Panc1 (cell line): ENCODE data around the gene DES. TPM values are rescaled to one million over a fixed set of nuclear protein-coding genes. Genes with fewer than 3 reads are reported as not detected.

Source experiments
- ATAC-seq: fragments of 200-7000 bp; cut with Tn5 transposase; 2 replicates; pipeline ENCODE4 v1.9.1; 2020; ENCODE audit warnings: mild to moderate bottlenecking, moderate library complexity
- BruUV-seq: library from RNA; stranded (reverse); fragments of 400-500 nt; replicated peaks from 2 replicates; lab custom pipeline; 2021; lab: Mats Ljungman, UMichigan
- CTCF ChIA-PET: fragments of 300-600 bp; sonication (Branson Sonifier 250); formaldehyde crosslinking; loops from one replicate; lab custom pipeline; 2022; ENCODE audit warnings: antibody characterized with exemption; lab: Charles Lee
- POLR2A ChIA-PET: fragments of 300-600 bp; sonication (Branson Sonifier 250); formaldehyde crosslinking; loops from one replicate; lab custom pipeline; 2022; ENCODE audit warnings: antibody characterized with exemption; lab: Charles Lee
- DNase-seq: peaks from one replicate; pipeline ENCODE4 v3.0.0-alpha.2; 2010; ENCODE audit warnings: low read depth, low spot score
- H3K27ac ChIP-seq: 2 replicates; pipeline ENCODE4 v1.5.1; 2011; ENCODE audit warnings: mild to moderate bottlenecking, low read length, inconsistent platforms
- H3K27me3 ChIP-seq: fragments of 200-500 bp; sonication (Bioruptor generic); 2 replicates; pipeline ENCODE4 v1.6.0; 2014; ENCODE audit warnings: low read length, inconsistent platforms; ENCODE audit not compliant: control insufficient read depth, insufficient read depth
- H3K36me3 ChIP-seq: fragments of 200-500 bp; sonication (Bioruptor generic); 2 replicates; pipeline ENCODE4 v1.5.1; 2014; ENCODE audit warnings: inconsistent platforms, mild to moderate bottlenecking, low read length, moderate library complexity; ENCODE audit not compliant: control insufficient read depth, insufficient read depth
- H3K4me1 ChIP-seq: 2 replicates; pipeline ENCODE4 v1.5.1; 2011; ENCODE audit warnings: inconsistent platforms, mild to moderate bottlenecking, low read length, moderate library complexity; ENCODE audit not compliant: control insufficient read depth, insufficient read depth
- H3K4me3 ChIP-seq, 2 experiments: 2 replicates each; pipeline ENCODE4 v1.5.1; 2011 to 2012; ENCODE audit warnings: low read depth in 2 of 2, low read length in 2 of 2, mild to moderate bottlenecking in 2 of 2, inconsistent platforms in 1 of 2, moderate library complexity in 1 of 2
- H3K9me3 ChIP-seq: fragments of 200-500 bp; sonication (Bioruptor generic); 2 replicates; pipeline ENCODE4 v1.5.1; 2014; ENCODE audit warnings: low read depth, mild to moderate bottlenecking, inconsistent platforms, low read length, moderate library complexity; ENCODE audit not compliant: control insufficient read depth, insufficient read depth
- CTCF ChIP-seq: fragments of 450-650 bp; IDR thresholded peaks from 2 replicates; pipeline ENCODE4 v1.5.1; 2017; ENCODE audit warnings: mild to moderate bottlenecking
- POLR2AphosphoS5 ChIP-seq: IDR thresholded peaks from 2 replicates; pipeline ENCODE4 v1.6.1; 2012; ENCODE audit warnings: mild to moderate bottlenecking, low read depth, low read length, moderate library complexity
- REST ChIP-seq, 2 experiments: IDR thresholded peaks; 2 replicates each; pipeline ENCODE4 v1.6.1; 2011 to 2012; ENCODE audit warnings: low read depth in 2 of 2, control low read depth in 1 of 2, low read length in 1 of 2, mild to moderate bottlenecking in 1 of 2, moderate library complexity in 1 of 2; ENCODE audit not compliant: insufficient read depth in 1 of 2
- SIN3A ChIP-seq: IDR thresholded peaks from 2 replicates; pipeline ENCODE4 v1.6.1; 2012; ENCODE audit warnings: low read depth, mild to moderate bottlenecking, low read length, moderate library complexity, borderline replicate concordance; ENCODE audit not compliant: insufficient read depth
- TCF7L2 ChIP-seq: IDR thresholded peaks from 2 replicates; pipeline ENCODE4 v1.6.1; 2011; ENCODE audit warnings: mild to moderate bottlenecking, low read depth, low read length, inconsistent platforms
- in situ Hi-C: cut with HindIII; loops from 2 replicates; pipeline ENCODE4 v1.10.0; 2016; ENCODE audit warnings: low sequenced_read_pairs, low pct_unique_long_range_greater_than_20kb
- intact Hi-C: fragments of 100-400 bp; cut with micrococcal nuclease; formaldehyde crosslinking; loops from one replicate; pipeline ENCODE4 v1.10.0; 2022; ENCODE audit not compliant: unreplicated experiment
- total RNA-seq: library from RNA; stranded (reverse); gene quantifications from one replicate; pipeline ENCODE4 v1.2.1, GENCODE V29; 2021; ENCODE audit not compliant: unreplicated experiment

DES gene
- total RNA-seq, 1 experiment from 2014 or later = 0.69 TPM

- TF ChIP-seq CTCF (no peak), POLR2AphosphoS5 (no peak), SIN3A (no peak), REST (IDR thresholded peaks at IDR 0.05; ENCODE audit: insufficient read depth in 1 of 2, low read depth in 2 of 2, low read length in 1 of 2) (no peak), TCF7L2 (no peak)
- Histone ChIP-seq H3K36me3 (no peaks in the 10 kb centered on the region), H3K27ac (no peak overlapping the region), H3K4me3 (no peak overlapping the region), H3K27me3 (no peaks in the 10 kb centered on the region), H3K9me3 (no peaks in the 10 kb centered on the region), H3K4me1 (no peaks in the 10 kb centered on the region; the same call in 1 of the 2 replicates)
- DNase-seq = no peak
- no TSS peak for BruUV-seq
- ATAC-seq = no peak
- in situ Hi-C loops (no loop called here), intact Hi-C loops (no loop called here)
- POLR2A ChIA-PET = no interaction called here
- CTCF ChIA-PET = interaction anchor here (0.9 kb wide), 1 partner anchor 109 kb away, joined by 3 read pairs; no protein-coding TSS in a partner anchor
These were observed 3.1 kb downstream of the DES start for GRCh38 chr2:219421323-219421722.

GRCh38 chr2:219422952-219423534 lies 4.9 kb downstream of the DES start:
- intact Hi-C loops (no loop called here), in situ Hi-C loops (no loop called here)
- H3K36me3 ChIP-seq = no peaks in the 10 kb centered on the region
- CTCF ChIA-PET = interaction anchor here (0.6 kb wide), 1 partner anchor 253 kb away, joined by 4 read pairs; the partner anchor contains the start of gene SLC23A3
- H3K4me1 ChIP-seq = no peaks in the 10 kb centered on the region; the same call in 1 of the 2 replicates
- BruUV-seq = no TSS peak
- no peak overlapping the region for H3K27ac ChIP-seq
- TF ChIP-seq SIN3A (no peak), POLR2AphosphoS5 (no peak), TCF7L2 (no peak), CTCF (no peak), REST (IDR thresholded peaks at IDR 0.05; ENCODE audit: insufficient read depth in 1 of 2, low read depth in 2 of 2, low read length in 1 of 2) (no peak)
- ATAC-seq (no peak), DNase-seq (no peak)
- POLR2A ChIA-PET = no interaction called here
- no peaks in the 10 kb centered on the region for H3K9me3 ChIP-seq
- H3K4me3 ChIP-seq = no peak overlapping the region
- H3K27me3 ChIP-seq = no peaks in the 10 kb centered on the region
